Epithelial cell of proximal tubule (primary cell): ENCODE measurements around the gene DCXR. TPM values are rescaled to one million over a fixed set of nuclear protein-coding genes. Genes with fewer than 3 reads are reported as not detected.

Source experiments
- DNase-seq: peaks from one replicate; pipeline ENCODE4 v3.0.0-alpha.2; 2011; ENCODE audit warnings: low read depth
- H3K4me3 ChIP-seq: 2 replicates; pipeline ENCODE4 v1.5.1; 2011; ENCODE audit warnings: low read depth, mild to moderate bottlenecking, low read length
- CTCF ChIP-seq: conservative IDR thresholded peaks from 2 replicates; pipeline ENCODE4 v1.5.1; 2012; ENCODE audit warnings: low read depth, mild to moderate bottlenecking, low read length
- total RNA-seq: library from RNA; depleted of rRNA; stranded (reverse); fragments of >200 nt; gene quantifications from 2 replicates; pipeline ENCODE4 v1.2.3, GENCODE V29; 2015

The DCXR gene
- total RNA-seq, 1 donor from 2014 or later, result 93.1 TPM

DNA sequence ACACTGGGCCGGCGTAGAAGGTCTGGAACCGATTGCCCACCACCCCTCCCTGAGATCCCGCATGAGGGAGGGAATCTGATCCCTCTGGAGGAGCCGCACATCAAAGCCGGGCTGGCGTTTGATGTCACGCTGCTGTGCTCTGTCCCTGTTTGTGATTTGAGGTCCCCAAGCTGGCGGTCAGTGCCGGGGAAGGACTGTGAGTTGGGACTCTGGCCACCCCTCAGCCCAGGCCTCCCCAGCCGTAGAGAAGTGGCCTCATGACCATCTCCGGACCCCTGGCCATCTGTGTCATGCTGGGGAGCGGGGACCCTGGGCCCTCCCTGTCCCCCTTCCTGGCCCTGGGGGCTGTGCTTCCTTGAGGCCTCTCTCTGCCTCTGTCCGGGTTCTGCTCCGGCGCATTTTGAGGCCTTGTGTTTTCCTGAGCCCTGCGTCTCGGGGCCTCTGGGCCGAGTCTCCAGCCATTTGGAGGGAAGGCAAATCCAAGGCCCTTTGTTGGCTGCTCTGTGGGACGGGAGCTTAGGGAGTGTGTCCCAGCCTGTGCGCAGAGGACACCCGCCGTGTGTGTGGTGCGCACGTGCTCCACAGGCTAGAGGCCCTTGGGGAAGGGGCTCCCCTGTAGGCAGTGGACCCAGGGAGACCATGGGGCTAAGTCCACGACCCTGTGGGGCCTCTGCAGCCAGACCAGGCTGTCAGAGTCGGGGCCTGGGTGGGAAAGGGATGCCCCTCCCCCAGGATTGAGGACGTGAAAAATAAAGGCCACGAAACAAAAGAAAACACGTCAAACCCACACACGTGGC is 45.0 kb downstream of the DCXR start:
- no peak for TF ChIP-seq CTCF
- H3K4me3 ChIP-seq, result no peak overlapping the region
- no peak for DNase-seq

- H3K4me3 ChIP-seq, result peak overlapping the region; percentile 14
- TF ChIP-seq CTCF, result no peak
- no peak for DNase-seq
Observed at GRCh38 chr17:81991684-81992305, 45.7 kb downstream of the DCXR start.

GRCh38 chr17:81990836-81991683 is 46.4 kb downstream of the DCXR start:
- no peak for TF ChIP-seq CTCF
- no peak for DNase-seq
- H3K4me3 ChIP-seq, result no peak overlapping the region

DNA sequence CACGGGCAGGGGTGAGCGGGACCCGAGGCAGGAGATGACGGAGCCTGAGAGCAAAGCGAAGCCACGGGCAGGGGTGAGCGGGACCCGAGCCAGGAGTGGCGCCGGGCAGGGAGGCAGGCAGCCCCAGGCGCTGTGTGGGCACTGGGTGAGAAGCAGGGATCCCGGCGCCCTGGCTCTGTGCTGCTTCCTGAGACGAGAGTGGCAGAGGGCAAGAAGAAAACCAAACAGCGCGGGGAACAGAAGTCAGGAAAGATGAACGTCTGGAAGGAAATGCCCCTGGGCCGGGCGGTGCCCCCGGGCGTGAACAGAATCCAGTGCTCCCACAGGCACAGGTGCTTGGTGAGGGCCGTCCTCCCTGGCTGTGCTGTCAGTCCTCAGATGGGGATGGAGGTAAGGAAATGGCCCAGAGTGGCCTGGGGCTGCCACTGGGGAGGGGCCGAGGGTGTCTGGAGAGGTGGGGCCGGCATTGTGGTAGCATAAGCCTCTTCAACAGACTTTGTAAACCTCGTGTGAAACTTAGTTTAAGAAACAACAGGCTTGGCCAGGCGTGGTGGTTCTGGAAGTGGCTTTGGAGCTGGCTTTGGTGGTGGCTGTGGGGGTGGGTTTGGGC is 50.2 kb downstream of the DCXR start:
- no peak for TF ChIP-seq CTCF
- H3K4me3 ChIP-seq, result no peak overlapping the region
- no peak for DNase-seq

DNA sequence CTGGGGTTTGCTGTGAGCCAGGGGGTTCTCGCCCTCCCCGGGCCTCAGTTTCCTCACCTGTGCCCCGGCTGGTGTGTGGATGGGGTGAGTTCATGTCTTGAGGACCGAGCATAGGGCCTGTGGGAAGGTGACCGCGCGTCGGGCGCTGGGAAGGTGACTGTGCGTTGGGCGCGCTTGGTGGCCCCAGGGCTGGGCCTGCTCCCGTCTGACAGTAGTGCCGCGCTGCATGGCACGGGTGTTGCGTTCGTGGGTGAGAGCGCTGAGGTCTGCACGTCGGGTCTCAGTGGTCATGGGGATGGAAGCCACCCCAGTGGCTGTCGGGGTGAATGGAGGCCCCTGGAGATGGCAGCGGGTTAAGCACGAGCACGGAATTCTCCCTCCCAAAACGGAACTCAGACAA is 50.9 kb downstream of the DCXR start:
- no peak for TF ChIP-seq CTCF
- H3K4me3 ChIP-seq, result no peak overlapping the region
- no peak for DNase-seq

Other genes starting within 250 kb of the DCXR start
- not detected in 2 replicates for gene GCGR, start 233.5 kb downstream of the DCXR start, total RNA-seq
- gene MCRIP1, start 204.4 kb downstream of the DCXR start, total RNA-seq, result 111 and 153 TPM in 2 replicates
- 0.17 and 0.36 TPM in 2 replicates for gene PPP1R27, start 202.6 kb downstream of the DCXR start, total RNA-seq
- 932 and 1,272 TPM in 2 replicates for gene P4HB, start 177.2 kb downstream of the DCXR start, total RNA-seq
- 272 and 414 TPM in 2 replicates for gene ARHGDIA, start 166.4 kb downstream of the DCXR start, total RNA-seq
- gene ALYREF, start 146.1 kb downstream of the DCXR start, total RNA-seq, result 179 and 367 TPM in 2 replicates
- gene ANAPC11, start 146.0 kb downstream of the DCXR start, total RNA-seq, result 280 and 313 TPM in 2 replicates
- 0.58 and 2.6 TPM in 2 replicates for gene NPB, start 135.5 kb downstream of the DCXR start, total RNA-seq
- gene PCYT2, start 126.3 kb downstream of the DCXR start, total RNA-seq, result 24.3 and 95.4 TPM in 2 replicates
- gene SIRT7, start 119.5 kb downstream of the DCXR start, total RNA-seq, result 28.5 and 38.1 TPM in 2 replicates
- 16.1 and 18.5 TPM in 2 replicates for gene MAFG, start 110.0 kb downstream of the DCXR start, total RNA-seq
- gene PYCR1, start 100.4 kb downstream of the DCXR start, total RNA-seq, result 54.3 and 109 TPM in 2 replicates
- not detected in 2 replicates for gene MYADML2, start 90.5 kb downstream of the DCXR start, total RNA-seq
- gene NOTUM, start 76.5 kb downstream of the DCXR start, total RNA-seq, result not detected in 2 replicates
- gene ASPSCR1, start 60.1 kb downstream of the DCXR start, total RNA-seq, result 20.1 and 22.7 TPM in 2 replicates
- 158 and 228 TPM in 2 replicates for gene CENPX, start 14.8 kb downstream of the DCXR start, total RNA-seq
- gene LRRC45, start 14.4 kb downstream of the DCXR start, total RNA-seq, result 44.5 and 44.6 TPM in 2 replicates
- gene RAC3, start 6.0 kb downstream of the DCXR start, total RNA-seq, result 52.9 and 60.0 TPM in 2 replicates
- 35.8 and 38.8 TPM in 2 replicates for gene RFNG, start 14.1 kb upstream of the DCXR start, total RNA-seq
- gene GPS1, start 14.2 kb upstream of the DCXR start, total RNA-seq, result 105 and 200 TPM in 2 replicates
- gene DUS1L, start 28.1 kb upstream of the DCXR start, total RNA-seq, result 126 and 154 TPM in 2 replicates
- 94.7 and 224 TPM in 2 replicates for gene FASN, start 60.5 kb upstream of the DCXR start, total RNA-seq
- 10.5 and 10.8 TPM in 2 replicates for gene CCDC57, start 175.1 kb upstream of the DCXR start, total RNA-seq
- gene SLC16A3, start 191.3 kb upstream of the DCXR start, total RNA-seq, result 169 and 190 TPM in 2 replicates
- gene CSNK1D, start 236.0 kb upstream of the DCXR start, total RNA-seq, result 32.0 and 54.1 TPM in 2 replicates